Sciatic nerve (tissue), 2 donors: ENCODE data around the gene MAOA. TPM values are rescaled to one million over a fixed set of nuclear protein-coding genes. Genes with fewer than 3 reads are reported as not detected.
"Not testable (repeated sequence)": the region's sequence is repeated elsewhere in the genome, so short reads cannot be mapped to it uniquely, and the experiment has no call there.

Source experiments
- ATAC-seq: fragments of 200-7000 bp; cut with Tn5 transposase; one replicate; pipeline ENCODE4 v1.9.1; 2020; ENCODE audit warnings: mild to moderate bottlenecking, moderate library complexity
- DNase-seq: peaks from one replicate; pipeline ENCODE4 v3.0.0-alpha.2; 2020; ENCODE audit warnings: low spot score
- intact Hi-C: fragments of 100-400 bp; cut with DNase I; formaldehyde crosslinking; loops from one replicate; pipeline ENCODE4 v1.14.2; 2022
- total RNA-seq: library from RNA; stranded (reverse); fragmentation: NEBNext Ultra II Directional; extraction: Animal tissue kit (Norgen Biotek cat#: 25700); gene quantifications from one replicate; pipeline ENCODE4 v1.2.1, GENCODE V29; 2021
- donor health status: DM: no; HTN: no; CAD: no.
- donor health status: DM: no; HTN: no; CAD: no.

The MAOA gene
- total RNA-seq, result 12.8 TPM

DNA sequence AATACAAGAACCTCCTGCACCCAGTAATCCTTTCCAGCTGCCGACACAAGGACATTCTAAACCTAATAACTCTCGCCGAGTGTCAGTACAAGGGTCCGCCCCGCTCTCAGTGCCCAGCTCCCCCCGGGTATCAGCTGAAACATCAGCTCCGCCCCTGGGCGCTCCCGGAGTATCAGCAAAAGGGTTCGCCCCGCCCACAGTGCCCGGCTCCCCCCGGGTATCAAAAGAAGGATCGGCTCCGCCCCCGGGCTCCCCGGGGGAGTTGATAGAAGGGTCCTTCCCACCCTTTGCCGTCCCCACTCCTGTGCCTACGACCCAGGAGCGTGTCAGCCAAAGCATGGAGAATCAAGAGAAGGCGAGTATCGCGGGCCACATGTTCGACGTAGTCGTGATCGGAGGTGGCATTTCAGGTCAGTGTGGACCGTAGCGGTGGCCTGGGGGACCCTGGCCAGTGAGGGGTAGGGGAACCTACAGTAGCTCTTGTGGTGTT, at the start of gene MAOA:
TSS of gene MAOA (plus strand) at position 295 of the 490 bp plus-strand sequence. CDS start at position 338, 43 bp downstream.
- ATAC-seq (peak; percentile 77), DNase-seq (peak; percentile 80)
- intact Hi-C loops, result no loop called here

DNA sequence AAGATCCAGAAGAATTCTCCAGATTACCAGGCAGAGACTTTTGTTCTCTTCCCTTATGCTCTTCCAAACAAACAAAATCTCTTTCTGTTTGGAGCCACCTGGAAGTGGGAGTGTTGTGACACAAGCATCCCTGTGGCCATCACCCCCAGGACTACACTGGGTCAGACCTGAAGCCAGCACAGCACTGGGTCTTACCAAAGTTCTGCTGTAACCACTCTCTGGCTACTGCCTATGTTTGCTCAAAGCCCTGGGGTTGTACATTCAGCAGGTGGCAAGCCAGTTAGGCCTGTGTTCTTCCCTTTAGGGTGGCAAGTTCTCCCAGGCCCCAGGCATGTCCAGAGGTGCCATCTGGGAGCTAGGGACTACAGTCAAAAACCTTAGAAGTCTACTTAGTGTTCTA, 43.7 kb upstream of the MAOA start:
- intact Hi-C loops, result no loop called here
- ATAC-seq (no peak), DNase-seq (no peak)

DNA sequence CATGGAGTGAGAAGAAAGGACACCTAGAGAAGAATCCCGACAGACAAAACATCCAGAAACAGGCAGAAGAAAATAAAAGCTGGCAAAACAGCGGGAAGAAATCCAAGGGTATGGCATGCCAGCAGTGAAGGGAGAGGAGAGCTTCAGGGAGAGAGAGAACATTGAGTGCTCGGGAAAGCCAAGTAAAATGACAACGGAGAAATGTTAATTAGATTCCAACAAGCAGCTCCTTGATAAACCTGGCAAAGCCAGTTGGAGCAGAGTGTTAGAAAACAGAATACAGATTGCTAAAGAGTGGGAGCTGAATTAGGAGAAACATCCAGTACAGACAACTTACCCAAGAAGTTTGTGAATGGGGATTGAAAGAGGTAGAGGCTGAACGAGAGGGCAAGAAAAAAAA, 40.4 kb upstream of the MAOA start:
- ATAC-seq (no peak), DNase-seq (no peak)
- intact Hi-C loops, result no loop called here

DNA sequence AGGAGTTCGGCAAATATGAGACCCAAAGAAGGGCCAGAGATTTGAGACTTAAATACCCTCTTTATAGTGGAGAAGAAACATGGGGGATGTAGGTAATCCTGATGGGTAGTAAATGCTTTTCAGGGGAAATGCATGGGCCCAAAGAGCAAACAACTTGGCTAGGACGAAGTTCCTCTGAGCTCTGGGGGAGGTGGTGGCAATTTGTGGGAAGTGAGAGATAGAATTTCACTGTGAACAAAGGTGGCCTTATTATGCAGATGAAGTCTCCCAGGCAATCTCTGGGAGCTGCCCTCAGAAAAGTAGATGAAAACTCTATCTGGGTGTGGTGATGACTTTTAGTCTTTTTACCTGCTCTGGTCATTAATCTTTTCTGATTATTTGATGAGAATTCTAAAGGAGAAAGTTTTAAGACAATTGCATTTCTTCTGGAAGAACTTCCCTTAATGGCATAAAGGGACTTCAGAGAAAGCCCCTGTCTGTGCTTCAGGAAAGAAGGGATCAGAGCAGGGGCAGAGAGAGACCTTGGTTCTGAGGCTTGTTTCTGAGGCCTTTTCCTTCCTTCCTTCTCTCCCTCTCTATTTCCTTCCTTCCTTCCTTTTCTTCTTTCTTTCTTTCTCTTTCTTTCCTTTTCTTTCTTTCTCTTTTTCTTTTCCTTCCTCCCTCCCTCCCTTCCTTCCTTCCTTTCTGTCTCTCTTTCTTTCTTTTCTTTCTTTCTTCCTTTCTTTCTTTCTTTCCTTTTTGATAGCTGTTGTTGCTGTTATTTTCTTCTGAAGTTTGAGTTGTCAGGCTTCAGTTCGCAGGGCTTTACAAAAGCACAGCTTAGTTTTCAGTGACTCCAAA, 37.5 kb upstream of the MAOA start:
- ATAC-seq, result no peak
- intact Hi-C loops, result no loop called here
- no peak for DNase-seq

DNA sequence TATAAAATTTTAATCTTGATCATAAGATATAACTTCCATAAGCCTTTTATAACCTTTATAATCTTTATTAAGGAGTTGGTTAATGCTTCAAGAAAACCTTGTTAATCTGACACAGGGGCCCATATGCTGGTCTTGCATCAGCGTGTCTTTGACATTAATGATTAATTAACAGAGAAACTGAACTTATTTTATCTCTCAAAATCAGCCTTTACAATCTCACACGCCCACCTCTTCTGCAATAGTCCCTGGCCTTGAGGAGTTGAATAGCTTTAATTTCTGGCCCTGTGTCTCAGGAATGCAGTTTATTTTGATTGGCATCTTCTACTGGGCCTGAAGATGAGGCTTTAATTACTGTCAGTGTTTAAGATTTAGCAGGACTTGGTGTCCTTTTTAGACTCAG, 36.2 kb upstream of the MAOA start:
- intact Hi-C loops, DNase-seq, ATAC-seq: not testable (repeated sequence)

DNA sequence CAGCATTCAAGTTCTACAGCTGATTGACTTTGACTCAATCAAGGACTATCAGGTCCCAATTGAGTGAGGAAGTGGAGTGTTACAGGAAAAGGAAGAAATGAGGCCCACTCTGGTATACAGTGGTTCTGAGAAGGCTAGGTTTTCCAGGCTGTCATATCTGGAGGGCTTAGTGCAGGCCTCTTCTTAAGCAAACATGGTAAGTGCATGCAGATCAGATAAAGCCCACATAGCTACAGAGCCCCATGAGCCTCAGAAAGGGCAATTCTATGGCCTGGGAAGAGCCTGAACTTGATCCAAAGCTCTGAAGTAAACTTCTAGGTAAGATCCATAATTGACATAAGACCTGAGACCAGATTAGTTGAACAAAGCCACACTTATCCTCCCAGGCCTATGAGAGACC, 29.0 kb upstream of the MAOA start:
- intact Hi-C loops, result no loop called here
- DNase-seq (no peak), ATAC-seq (no peak)

DNA sequence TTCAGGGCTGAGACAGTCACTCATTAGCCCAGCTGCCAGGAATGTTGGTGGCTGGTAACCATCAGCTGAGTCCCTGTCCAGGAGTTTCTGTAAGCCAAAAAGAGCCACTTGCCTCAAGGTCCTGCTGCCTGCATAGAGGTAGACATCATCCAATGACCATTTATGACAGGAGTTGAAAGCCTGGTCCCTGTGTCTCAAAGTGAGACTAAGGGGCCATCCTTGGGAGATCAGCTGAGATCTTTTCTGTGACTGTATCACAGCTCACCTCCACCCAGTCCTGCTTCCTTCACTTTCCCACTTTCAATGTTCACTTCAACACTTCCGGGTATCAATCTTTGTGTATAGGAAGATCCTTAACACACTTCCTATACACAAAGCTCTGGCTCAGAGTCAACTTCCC, 28.4 kb upstream of the MAOA start:
- ATAC-seq (no peak), DNase-seq (no peak)
- intact Hi-C loops, result no loop called here

DNA sequence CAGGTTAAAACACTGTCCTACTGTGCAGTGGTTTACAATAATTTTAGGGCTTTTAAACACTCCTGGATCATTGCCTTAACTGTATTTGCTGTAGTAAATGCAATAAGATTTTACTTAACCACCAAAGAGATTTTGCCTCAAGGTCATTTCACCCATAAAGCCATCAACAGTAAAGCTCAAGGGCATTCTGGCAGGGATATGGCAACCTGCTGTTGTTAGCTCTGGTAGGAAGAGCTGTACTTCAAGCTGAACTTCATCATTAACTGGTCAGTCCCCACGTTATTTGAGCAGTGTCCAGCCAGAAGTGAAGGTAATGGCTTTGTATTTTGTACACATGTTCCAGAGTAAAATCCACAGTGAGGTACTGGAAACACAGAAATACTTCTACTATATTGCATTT, 26.9 kb upstream of the MAOA start:
- intact Hi-C loops, result no loop called here
- DNase-seq (no peak), ATAC-seq (no peak)

DNA sequence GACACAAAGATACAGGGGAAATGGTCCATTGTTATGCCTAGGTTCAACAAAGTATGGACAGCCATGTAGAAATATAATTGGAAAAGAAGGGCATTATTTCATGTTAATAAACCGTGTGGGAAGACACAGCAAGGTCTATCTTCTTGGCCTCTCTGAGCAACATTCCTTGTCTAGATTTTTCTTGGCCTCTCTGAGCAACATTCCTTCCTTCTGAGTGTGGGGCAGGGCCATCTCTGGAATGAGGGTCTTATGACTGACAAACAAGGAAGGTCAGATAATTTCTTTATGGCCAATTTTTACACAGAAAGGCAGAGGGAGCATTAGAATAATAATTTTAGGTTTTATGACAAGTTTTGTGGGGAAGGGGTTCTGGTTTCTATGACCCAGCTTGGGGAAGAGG, 24.3 kb upstream of the MAOA start:
- no peak for DNase-seq
- ATAC-seq, result no peak
- intact Hi-C loops, result no loop called here

DNA sequence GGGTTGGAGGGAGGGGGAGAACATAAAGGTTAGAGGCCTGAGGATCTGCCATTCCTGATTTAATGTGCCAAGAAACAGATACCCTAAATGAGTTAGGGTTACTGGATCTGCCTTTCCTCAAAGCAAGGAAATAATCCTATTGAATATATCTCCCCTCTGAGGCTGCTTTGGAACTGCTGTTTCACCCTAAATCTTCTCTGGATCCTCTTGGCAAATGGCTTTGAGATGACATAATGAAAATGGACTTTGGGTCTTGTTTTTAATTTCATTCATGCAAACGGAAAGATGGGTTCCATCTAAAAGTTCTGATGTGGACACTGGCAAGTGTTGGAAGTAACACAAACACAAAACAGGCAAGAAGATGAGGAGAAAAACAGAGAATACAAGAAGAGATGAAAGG, 23.0 kb upstream of the MAOA start:
- DNase-seq, result no peak
- no peak for ATAC-seq
- intact Hi-C loops, result no loop called here

DNA sequence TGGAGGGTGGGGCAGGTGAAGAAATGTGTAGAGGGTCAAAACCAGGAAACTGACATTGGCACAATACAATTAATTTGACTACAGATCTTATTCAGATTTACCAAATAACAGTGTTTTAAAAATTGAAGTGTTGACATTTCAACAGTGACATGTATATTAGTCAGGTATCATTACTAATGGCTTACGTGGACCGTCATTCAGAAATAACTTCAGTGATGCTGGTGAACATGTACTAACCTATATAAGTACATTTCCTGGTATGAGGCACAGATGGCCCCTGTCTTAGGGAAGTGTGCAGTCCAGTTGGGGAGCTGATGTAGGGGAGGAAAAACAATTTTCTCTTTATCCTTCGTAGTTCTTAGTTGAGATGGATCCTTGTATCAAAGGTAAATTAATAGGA, 22.3 kb upstream of the MAOA start:
- no peak for DNase-seq
- no peak for ATAC-seq
- intact Hi-C loops, result no loop called here

DNA sequence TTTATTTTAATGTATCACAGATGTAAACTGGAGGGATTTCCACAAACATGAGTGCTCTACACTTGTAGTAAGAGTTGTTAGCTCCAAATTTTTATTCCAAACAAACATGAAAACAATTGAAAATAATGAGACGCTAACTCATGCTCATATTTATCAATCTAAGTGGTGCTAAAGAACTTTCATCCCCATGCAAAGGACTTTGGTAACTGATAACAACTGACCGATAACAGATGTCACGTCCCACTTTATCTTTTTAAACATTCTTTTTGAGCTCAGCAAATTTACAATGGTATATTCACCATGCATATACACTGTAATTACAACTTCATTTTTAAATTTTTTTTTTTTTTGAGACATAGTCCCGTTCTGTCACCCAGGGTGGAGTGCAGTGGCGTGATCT, 15.6 kb upstream of the MAOA start:
- DNase-seq (no peak), ATAC-seq (no peak)
- intact Hi-C loops, result no loop called here

DNA sequence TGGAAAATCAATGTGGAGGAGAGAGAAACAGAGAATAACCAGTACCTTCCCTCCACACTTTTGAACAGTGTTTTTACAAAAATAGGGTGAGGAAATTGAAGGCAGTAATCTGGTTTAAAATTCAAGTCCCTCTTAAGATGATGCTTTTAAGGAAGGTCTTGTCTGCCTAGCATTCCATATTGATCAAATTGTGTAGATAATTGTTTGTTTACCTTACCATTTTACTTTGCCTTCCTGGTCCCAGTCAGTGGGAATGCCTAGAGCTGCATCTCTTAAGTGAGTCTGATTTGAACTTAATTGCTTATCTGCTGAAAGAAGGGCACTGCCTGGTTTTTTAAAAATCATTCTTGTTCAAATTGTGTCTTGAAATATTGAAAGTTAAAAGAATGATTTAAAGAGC, 14.4 kb upstream of the MAOA start:
- intact Hi-C loops, result no loop called here
- DNase-seq (no peak), ATAC-seq (no peak)

DNA sequence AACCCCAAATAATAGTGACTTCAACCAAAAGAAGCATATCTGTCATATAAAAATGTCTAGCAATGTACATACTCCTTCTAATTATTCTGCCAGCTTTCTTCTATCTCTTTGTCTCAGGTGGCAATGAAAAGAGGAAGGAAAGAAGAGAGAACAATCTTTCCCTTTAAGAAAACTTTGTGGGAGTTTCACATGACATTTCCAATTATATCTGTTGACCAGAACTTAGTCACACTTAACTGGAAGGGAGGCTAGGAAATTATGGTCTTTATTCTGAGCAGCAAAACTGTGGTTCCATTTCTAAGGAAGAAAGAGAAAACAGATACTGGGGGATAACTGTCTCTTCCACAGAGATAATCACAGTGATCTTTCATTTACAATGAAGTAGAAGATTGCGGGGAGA, 12.9 kb upstream of the MAOA start:
- DNase-seq (no peak), ATAC-seq (no peak)
- intact Hi-C loops, result no loop called here

DNA sequence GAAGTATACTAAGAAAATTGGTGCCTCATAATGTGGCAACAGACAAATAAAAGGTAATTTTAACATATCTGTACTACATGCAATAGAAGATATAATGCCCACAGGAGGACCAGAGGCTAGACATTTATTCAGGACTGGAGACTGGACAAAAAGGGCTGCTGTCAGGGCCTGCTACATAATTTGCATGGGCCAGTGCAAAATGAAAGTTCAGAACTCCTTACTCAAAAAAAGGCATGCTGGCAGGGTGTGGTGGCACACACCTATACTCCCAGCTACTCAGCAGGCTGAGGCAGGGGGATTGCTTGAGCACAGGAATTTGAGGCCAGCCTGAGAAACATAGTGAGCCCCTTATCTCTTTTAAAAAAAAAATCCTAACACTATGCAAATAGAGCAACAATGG, 12.4 kb upstream of the MAOA start:
- ATAC-seq (no peak), DNase-seq (no peak)
- intact Hi-C loops, result no loop called here

DNA sequence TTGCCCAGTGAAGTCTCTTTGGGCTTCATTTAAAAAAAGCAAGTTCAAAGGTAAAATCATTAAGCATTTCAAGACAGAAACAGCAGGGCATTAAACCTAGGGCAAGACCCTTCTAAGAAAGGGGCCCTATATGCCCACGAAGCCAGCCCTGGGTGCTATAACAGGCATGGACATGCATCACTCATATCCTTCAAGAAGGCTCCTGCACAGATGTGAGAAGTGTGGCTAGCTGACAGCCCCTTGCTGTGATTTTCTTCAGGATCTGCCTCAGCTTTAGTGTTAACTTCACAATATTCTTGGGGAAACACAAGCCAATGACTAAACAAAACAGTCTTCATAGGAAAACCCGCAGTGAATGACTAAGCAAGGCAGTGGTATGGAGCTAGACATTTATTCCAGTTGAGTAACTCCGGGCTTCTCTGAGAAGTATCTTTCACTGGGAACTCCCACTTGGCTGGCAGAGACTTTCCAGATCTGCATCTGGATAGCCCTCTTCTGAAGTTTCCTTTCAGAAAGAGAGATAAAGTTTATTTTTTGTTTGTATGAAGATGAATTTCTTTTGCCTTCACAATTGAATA, 11.9 kb upstream of the MAOA start:
- peak; percentile 83 for ATAC-seq
- no peak for DNase-seq
- intact Hi-C loops, result no loop called here

DNA sequence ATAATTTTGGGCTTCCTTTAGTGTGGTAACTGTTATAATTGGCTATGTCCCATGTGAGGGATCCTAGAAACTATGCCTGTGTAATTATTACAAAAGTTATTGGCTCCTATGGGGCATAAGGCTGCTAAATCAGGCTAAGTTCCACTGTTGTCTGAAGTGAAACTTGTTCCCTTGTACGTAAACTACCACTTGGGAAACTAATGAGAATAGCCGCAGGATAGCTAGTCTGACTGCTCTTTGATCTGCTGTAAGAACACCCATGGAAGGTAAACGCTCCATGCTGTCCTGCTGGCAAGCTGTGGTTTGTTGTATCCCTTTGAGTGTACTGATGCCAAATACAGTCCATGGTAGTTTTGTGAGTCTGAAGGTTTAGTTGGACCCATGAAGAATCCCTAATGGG, 9.3 kb upstream of the MAOA start:
- no peak for ATAC-seq
- intact Hi-C loops, result no loop called here
- DNase-seq, result no peak

DNA sequence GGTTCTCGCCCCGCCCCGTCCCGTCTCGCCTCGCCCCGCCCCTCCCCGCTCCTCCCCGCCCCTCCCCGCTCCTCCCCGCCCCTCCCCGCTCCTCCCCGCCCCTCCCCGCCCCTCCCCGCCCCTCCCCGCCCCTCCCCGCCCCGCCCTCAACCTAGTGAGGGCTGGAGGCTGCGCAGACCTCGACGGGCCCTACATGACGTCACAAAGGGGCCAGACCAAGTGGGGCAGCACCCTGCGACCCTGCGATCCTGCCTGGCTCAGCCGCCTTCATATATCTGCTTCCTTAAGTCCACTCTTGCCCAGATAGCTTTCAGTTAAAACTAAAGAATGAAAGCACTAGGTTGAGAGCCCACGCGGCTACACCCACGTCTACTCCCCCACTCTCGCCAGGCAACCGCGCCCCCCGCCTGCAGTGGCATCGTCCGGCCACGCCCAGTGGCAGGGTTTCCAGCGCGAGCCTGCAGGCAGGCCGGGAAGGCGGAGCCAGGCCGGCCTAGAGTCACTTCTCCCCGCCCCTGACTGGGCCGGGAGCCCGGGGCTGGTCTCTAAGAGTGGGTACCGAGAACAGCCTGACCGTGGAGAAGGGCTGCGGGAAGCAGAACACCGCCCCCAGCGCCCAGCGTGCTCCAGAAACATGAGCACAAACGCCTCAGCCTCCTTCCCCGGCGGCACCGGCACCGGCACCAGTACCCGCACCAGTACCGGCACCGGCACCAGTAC, 1.5 kb upstream of the MAOA start:
- peak; percentile 98 for ATAC-seq
- intact Hi-C loops, result no loop called here
- DNase-seq, result peak; percentile 93

DNA sequence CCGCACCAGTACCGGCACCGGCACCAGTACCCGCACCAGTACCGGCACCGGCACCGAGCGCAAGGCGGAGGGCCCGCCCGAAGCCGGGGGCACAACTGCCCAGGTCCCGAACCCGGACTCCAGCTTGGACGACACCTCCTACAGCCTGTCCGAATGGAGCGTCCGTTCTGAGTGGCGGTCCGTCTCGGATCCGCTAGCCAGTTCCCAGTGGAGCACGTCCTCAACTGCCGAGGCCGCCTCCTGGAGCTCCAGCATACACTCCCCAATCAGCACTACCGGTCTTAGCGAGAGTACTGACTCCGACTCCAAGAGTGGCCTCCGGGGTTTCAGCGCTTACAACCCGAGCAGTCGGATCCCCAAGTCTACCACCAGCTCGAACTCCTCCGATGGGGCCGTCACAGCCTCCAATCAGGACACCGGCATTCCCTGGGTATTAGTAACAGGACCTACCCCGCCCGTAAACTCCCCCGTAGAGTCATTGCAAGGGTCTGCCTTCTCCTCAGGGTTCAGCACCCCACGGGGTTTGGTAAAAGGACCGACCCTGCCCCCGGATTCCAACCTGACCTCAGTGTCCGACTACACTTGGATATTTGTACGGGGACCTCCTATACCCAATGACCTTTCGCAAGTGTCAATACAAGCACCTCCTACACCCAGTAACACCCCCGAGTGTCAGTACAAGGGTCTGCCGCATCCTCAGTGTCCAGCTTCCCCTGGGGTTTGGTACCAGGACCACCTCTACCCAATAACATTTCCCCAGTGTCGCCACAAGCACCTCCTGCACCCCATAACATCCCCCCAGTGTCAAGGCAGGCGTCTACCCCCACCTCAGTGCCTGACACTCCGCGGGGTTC, 721 bp upstream of the MAOA start:
- DNase-seq (peak; percentile 64), ATAC-seq (peak; percentile 31)
- intact Hi-C loops, result no loop called here
